Keratinocyte (primary cell): ENCODE measurements around the gene GRIK2. TPM values are rescaled to one million over a fixed set of nuclear protein-coding genes. Genes with fewer than 3 reads are reported as not detected.

Source experiments
- DNase-seq: peaks from one replicate; pipeline ENCODE4 v3.0.0-alpha.2; 2011; ENCODE audit warnings: low read depth, missing footprints, low spot score
- FAIRE-seq: peaks from 2 replicates; lab custom pipeline; 2011; peaks lifted over from hg19 to GRCh38; lab: Jason Lieb, UNC
- H2AFZ ChIP-seq: 2 replicates; pipeline ENCODE4 v1.6.0; 2012; ENCODE audit warnings: low read length, control low read depth, inconsistent platforms; ENCODE audit not compliant: control insufficient read depth
- H3K27ac ChIP-seq: 2 replicates; pipeline ENCODE4 v1.5.1; 2011; ENCODE audit warnings: low read length; ENCODE audit not compliant: control insufficient read depth, insufficient read depth
- H3K27me3 ChIP-seq: 3 replicates; pipeline ENCODE4 v1.6.0; 2011; ENCODE audit warnings: low read length; ENCODE audit not compliant: control insufficient read depth, insufficient read depth; ENCODE audit errors: extremely low read depth
- H3K36me3 ChIP-seq, 2 experiments: 2 replicates in 1 of 2; 3 replicates in 1 of 2; pipeline ENCODE4 v1.5.1; 2011; ENCODE audit warnings: low read length in 2 of 2, mild to moderate bottlenecking in 1 of 2; ENCODE audit not compliant: control insufficient read depth in 2 of 2, insufficient read depth in 2 of 2; ENCODE audit errors: extremely low read depth in 1 of 2
- H3K4me1 ChIP-seq: 3 replicates; pipeline ENCODE4 v1.5.1; 2011; ENCODE audit warnings: low read length; ENCODE audit not compliant: control insufficient read depth, insufficient read depth; ENCODE audit errors: extremely low read depth
- H3K4me2 ChIP-seq: 3 replicates; pipeline ENCODE4 v1.6.0; 2011; ENCODE audit warnings: low read depth, low read length; ENCODE audit not compliant: control insufficient read depth, insufficient read depth; ENCODE audit errors: extremely low read depth
- H3K4me3 ChIP-seq, 3 experiments: fragments of 200-600 bp in 1 of 3; sonication (generic) in 1 of 3; 2 replicates in 2 of 3; 3 replicates in 1 of 3; pipeline ENCODE4 v1.5.1; 2011 to 2016; ENCODE audit warnings: low read length in 3 of 3, mild to moderate bottlenecking in 3 of 3, control low read depth in 2 of 3, inconsistent platforms in 1 of 3, low read depth in 1 of 3, mixed read lengths in 1 of 3, mixed run types in 1 of 3, moderate library complexity in 1 of 3; ENCODE audit not compliant: control insufficient read depth in 2 of 3, insufficient read depth in 2 of 3; ENCODE audit errors: extremely low read depth in 1 of 3
- H3K79me2 ChIP-seq: 2 replicates; pipeline ENCODE4 v1.6.0; 2012; ENCODE audit warnings: low read length; ENCODE audit not compliant: control insufficient read depth, insufficient read depth
- H3K9ac ChIP-seq: 3 replicates; pipeline ENCODE4 v1.6.0; 2011; ENCODE audit warnings: low read length; ENCODE audit not compliant: control insufficient read depth, insufficient read depth; ENCODE audit errors: extremely low read depth
- H3K9me1 ChIP-seq: 3 replicates; pipeline ENCODE4 v1.6.0; 2011; ENCODE audit warnings: low read length; ENCODE audit not compliant: control insufficient read depth, insufficient read depth; ENCODE audit errors: extremely low read depth
- H3K9me3 ChIP-seq: 2 replicates; pipeline ENCODE4 v1.5.1; 2012; ENCODE audit warnings: low read depth, low read length; ENCODE audit not compliant: control insufficient read depth
- H4K20me1 ChIP-seq: 3 replicates; pipeline ENCODE4 v1.6.0; 2011; ENCODE audit warnings: low read length; ENCODE audit not compliant: control insufficient read depth, insufficient read depth; ENCODE audit errors: extremely low read depth
- EZH2 ChIP-seq: IDR thresholded peaks from one replicate; pipeline ENCODE4 v1.6.1; 2012; ENCODE audit warnings: inconsistent platforms, mild to moderate bottlenecking, low read length, moderate library complexity
- dilution Hi-C: fragments of 300-500 bp; cut with MboI; formaldehyde crosslinking; loops from one replicate; pipeline ENCODE4 v1.7.0; 2020; ENCODE audit warnings: low sequenced_read_pairs; ENCODE audit not compliant: extremely low pct_ligation_motif_present
- polyA plus RNA-seq, 5 experiments: library from polyadenylated mRNA; depleted of rRNA in 3 of 5; stranded (reverse) in 3 of 5; stranded (forward) in 1 of 5; unstranded in 1 of 5; fragments of >200 nt; gene quantifications; 1 replicate in 1 of 5; 2 replicates in 3 of 5; 3 replicates in 1 of 5; pipeline versions ENCODE4 v1.2.1 to v1.2.3, GENCODE V29; 2011 to 2012; ENCODE audit warnings: missing spikeins in 2 of 5, low read depth in 1 of 5, low replicate concordance in 1 of 5
- TF ChIP-seq, protein P1 (sequence below), 3 experiments: IDR thresholded peaks in 1 of 3; conservative IDR thresholded peaks in 1 of 3; optimal IDR thresholded peaks in 1 of 3; 2 replicates in 2 of 3; 3 replicates in 1 of 3; pipeline versions ENCODE3 to v1.5.1; 2011; ENCODE audit warnings: low read length in 3 of 3, mild to moderate bottlenecking in 3 of 3, moderate library complexity in 2 of 3, control low read depth in 1 of 3, inconsistent platforms in 1 of 3; ENCODE audit not compliant: insufficient read depth in 2 of 3; ENCODE audit errors: extremely low read depth in 1 of 3

GRIK2 gene
- polyA plus RNA-seq, 1 donor (not counting 4 experiments of a cell fraction or from before 2014, with no cell fraction given), result 0.01 TPM

DNA sequence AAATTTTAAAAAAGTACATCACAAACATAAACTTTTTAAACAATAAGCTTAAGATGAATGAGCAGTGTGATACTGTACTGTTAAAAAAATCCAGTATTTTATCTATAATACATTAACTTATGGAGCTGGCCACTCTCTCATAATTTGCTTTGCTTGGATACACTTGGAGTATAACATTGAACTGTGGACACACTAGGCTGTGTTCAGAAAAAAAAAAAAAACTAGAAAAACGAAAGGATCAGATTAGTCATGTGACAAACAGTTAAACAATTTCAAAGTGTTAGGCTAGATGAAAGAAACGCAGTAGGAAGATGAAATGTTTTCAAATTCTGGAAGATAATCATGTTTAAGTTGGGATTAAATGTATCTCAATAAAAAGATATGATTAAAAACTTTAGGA is 220.0 kb downstream of the GRIK2 start:
- dilution Hi-C loops, result no loop called here
- Histone ChIP-seq H3K9ac (no peak overlapping the region), H4K20me1 (no peaks in the 10 kb centered on the region), H3K27me3 (no peaks in the 10 kb centered on the region), H3K4me3 (no peak overlapping the region), H3K27ac (no peak overlapping the region), H3K9me3 (no peaks in the 10 kb centered on the region), H3K4me2 (no peak overlapping the region), H3K9me1 (no peaks in the 10 kb centered on the region), H3K79me2 (no peaks in the 10 kb centered on the region), H2AFZ (no peak overlapping the region), H3K36me3 (no peaks in the 10 kb centered on the region), H3K4me1 (peaks cover 5% of the 10 kb centered on the region)
- TF ChIP-seq, protein P1, sequence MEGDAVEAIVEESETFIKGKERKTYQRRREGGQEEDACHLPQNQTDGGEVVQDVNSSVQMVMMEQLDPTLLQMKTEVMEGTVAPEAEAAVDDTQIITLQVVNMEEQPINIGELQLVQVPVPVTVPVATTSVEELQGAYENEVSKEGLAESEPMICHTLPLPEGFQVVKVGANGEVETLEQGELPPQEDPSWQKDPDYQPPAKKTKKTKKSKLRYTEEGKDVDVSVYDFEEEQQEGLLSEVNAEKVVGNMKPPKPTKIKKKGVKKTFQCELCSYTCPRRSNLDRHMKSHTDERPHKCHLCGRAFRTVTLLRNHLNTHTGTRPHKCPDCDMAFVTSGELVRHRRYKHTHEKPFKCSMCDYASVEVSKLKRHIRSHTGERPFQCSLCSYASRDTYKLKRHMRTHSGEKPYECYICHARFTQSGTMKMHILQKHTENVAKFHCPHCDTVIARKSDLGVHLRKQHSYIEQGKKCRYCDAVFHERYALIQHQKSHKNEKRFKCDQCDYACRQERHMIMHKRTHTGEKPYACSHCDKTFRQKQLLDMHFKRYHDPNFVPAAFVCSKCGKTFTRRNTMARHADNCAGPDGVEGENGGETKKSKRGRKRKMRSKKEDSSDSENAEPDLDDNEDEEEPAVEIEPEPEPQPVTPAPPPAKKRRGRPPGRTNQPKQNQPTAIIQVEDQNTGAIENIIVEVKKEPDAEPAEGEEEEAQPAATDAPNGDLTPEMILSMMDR (optimal IDR thresholded peaks at IDR 0.05 in 1 of 3, IDR thresholded peaks at IDR 0.05 in 1 of 3, conservative IDR thresholded peaks at IDR 0.05 in 1 of 3; ENCODE audit: extremely low read depth in 1 of 3, insufficient read depth in 2 of 3, low read length in 3 of 3), result no peak
- no peak for TF ChIP-seq EZH2
- DNase-seq, result no peak
- no peak for FAIRE-seq

DNA sequence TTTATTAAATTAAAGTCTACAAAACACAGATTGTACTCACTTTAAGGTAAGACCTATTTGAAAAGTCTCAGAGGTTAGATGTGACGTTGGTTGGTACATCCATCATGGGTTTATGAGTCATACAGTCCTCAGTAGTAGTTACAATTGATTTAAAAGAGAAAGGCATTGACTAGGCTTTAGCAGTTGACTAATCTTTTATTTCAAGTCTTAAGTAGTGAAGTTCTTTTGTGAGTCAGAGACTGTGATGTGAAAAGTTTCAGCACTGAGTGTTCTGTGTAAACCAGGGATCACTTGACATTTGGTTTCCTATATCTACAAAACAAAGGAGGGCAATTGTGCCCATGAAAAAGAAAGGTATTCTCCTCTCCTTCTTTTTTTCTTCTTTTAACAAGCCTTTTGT is 221.3 kb downstream of the GRIK2 start:
- TF ChIP-seq EZH2, result no peak
- TF ChIP-seq, protein P1 (optimal IDR thresholded peaks at IDR 0.05 in 1 of 3, IDR thresholded peaks at IDR 0.05 in 1 of 3, conservative IDR thresholded peaks at IDR 0.05 in 1 of 3; ENCODE audit: extremely low read depth in 1 of 3, insufficient read depth in 2 of 3, low read length in 3 of 3), result no peak
- DNase-seq (peak; percentile 21), FAIRE-seq (no peak)
- Histone ChIP-seq H3K27me3 (no peaks in the 10 kb centered on the region), H3K9me1 (no peaks in the 10 kb centered on the region), H3K27ac (peak overlapping the region; percentile 18), H3K4me1 (peaks cover 5% of the 10 kb centered on the region), H2AFZ (no peak overlapping the region), H3K9ac (no peak overlapping the region), H3K9me3 (no peaks in the 10 kb centered on the region), H3K4me3 (no peak overlapping the region), H3K79me2 (no peaks in the 10 kb centered on the region), H3K36me3 (no peaks in the 10 kb centered on the region), H4K20me1 (no peaks in the 10 kb centered on the region), H3K4me2 (no peak overlapping the region)
- dilution Hi-C loops, result no loop called here
